IMR-90 (cell line): ENCODE measurements around the gene PILRA. TPM values are rescaled to one million over a fixed set of nuclear protein-coding genes. Genes with fewer than 3 reads are reported as not detected.

Experiments
- ATAC-seq: fragments of 200-7000 bp; cut with Tn5 transposase; 2 replicates; pipeline ENCODE4 v1.9.1; 2020; ENCODE audit warnings: low read depth, mild to moderate bottlenecking, moderate library complexity
- BruUV-seq: library from RNA; stranded (reverse); fragments of 400-500 nt; replicated peaks from 2 replicates; lab custom pipeline; 2021; lab: Mats Ljungman, UMichigan
- CTCF ChIA-PET: fragments of 300-600 bp; formaldehyde crosslinking; extraction: SDS; loops from one replicate; lab custom pipeline; 2021; ENCODE audit warnings: antibody characterized with exemption; lab: Yijun Ruan, JAX
- POLR2A ChIA-PET: fragments of 300-600 bp; sonication (Branson Sonifier 250); formaldehyde crosslinking; loops from one replicate; lab custom pipeline; 2022; ENCODE audit warnings: antibody characterized with exemption; ENCODE audit not compliant: unreplicated experiment; lab: Charles Lee
- DNase-seq: peaks from one replicate; pipeline ENCODE4 v3.0.0; 2013
- H2AFZ ChIP-seq: replicated peaks from 2 replicates; pipeline ENCODE3; 2013; ENCODE audit warnings: low read length, mild to moderate bottlenecking; ENCODE audit not compliant: poor library complexity
- H2AK5ac ChIP-seq: 2 replicates; pipeline ENCODE4 v1.6.1; 2013; ENCODE audit warnings: low read depth, low read length, inconsistent platforms
- H2AK9ac ChIP-seq: replicated peaks from 2 replicates; pipeline ENCODE3; 2013; ENCODE audit warnings: mild to moderate bottlenecking, low read depth, low read length, moderate library complexity; ENCODE audit not compliant: poor library complexity
- H2BK120ac ChIP-seq: 2 replicates; pipeline ENCODE4 v1.6.1; 2013; ENCODE audit warnings: low read depth, low read length, inconsistent platforms
- H2BK15ac ChIP-seq: 3 replicates; pipeline ENCODE4 v1.6.1; 2013; ENCODE audit warnings: low read depth, low read length, inconsistent platforms
- H2BK20ac ChIP-seq: 2 replicates; pipeline ENCODE4 v1.6.1; 2013; ENCODE audit warnings: low read depth, mild to moderate bottlenecking, inconsistent platforms, low read length, moderate library complexity
- H2BK5ac ChIP-seq: 2 replicates; pipeline ENCODE4 v1.6.1; 2013; ENCODE audit warnings: mild to moderate bottlenecking, low read depth, low read length, inconsistent platforms; ENCODE audit not compliant: poor library complexity, severe bottlenecking
- H3K14ac ChIP-seq: replicated peaks from 2 replicates; pipeline ENCODE4 v1.6.1; 2013; ENCODE audit warnings: low read depth, low read length, inconsistent platforms
- H3K18ac ChIP-seq: 2 replicates; pipeline ENCODE4 v1.6.1; 2013; ENCODE audit warnings: low read depth, low read length, control low read depth
- H3K23ac ChIP-seq: 2 replicates; pipeline ENCODE4 v1.6.1; 2013; ENCODE audit warnings: low read depth, low read length, inconsistent platforms
- H3K27ac ChIP-seq: 2 replicates; pipeline ENCODE4 v1.5.1; 2013; ENCODE audit warnings: mild to moderate bottlenecking, control low read depth, low read length; ENCODE audit not compliant: insufficient read depth
- H3K27me3 ChIP-seq: 2 replicates; pipeline ENCODE4 v1.6.1; 2013; ENCODE audit warnings: low read length; ENCODE audit not compliant: control insufficient read depth, insufficient read depth
- H3K36me3 ChIP-seq: 2 replicates; pipeline ENCODE4 v1.6.1; 2013; ENCODE audit warnings: low read length, mixed read lengths; ENCODE audit not compliant: control insufficient read depth, insufficient read depth
- H3K4ac ChIP-seq: 2 replicates; pipeline ENCODE4 v1.6.1; 2013; ENCODE audit warnings: low read depth, low read length, inconsistent platforms
- H3K4me1 ChIP-seq: 2 replicates; pipeline ENCODE4 v1.6.1; 2013; ENCODE audit warnings: low read length, mixed read lengths; ENCODE audit not compliant: control insufficient read depth, insufficient read depth
- H3K4me2 ChIP-seq: 2 replicates; pipeline ENCODE4 v1.6.1; 2013; ENCODE audit warnings: low read depth, mild to moderate bottlenecking, control low read depth, low read length, moderate library complexity
- H3K4me3 ChIP-seq: 2 replicates; pipeline ENCODE4 v1.5.1; 2013; ENCODE audit warnings: low read depth, mild to moderate bottlenecking, control low read depth, low read length, moderate library complexity; ENCODE audit not compliant: insufficient read depth
- H3K56ac ChIP-seq: 2 replicates; pipeline ENCODE4 v1.6.1; 2013; ENCODE audit warnings: low read length, inconsistent platforms; ENCODE audit not compliant: insufficient read depth; ENCODE audit errors: extremely low read depth
- H3K79me1 ChIP-seq, 2 experiments: 2 replicates each; pipeline ENCODE4 v1.6.1; 2013; ENCODE audit warnings: low read length in 2 of 2, inconsistent platforms in 1 of 2, low read depth in 1 of 2
- H3K9ac ChIP-seq: 2 replicates; pipeline ENCODE4 v1.6.1; 2013; ENCODE audit warnings: low read depth, low read length, control low read depth
- H3K9me1 ChIP-seq: 2 replicates; pipeline ENCODE4 v1.6.1; 2013; ENCODE audit warnings: low read length, inconsistent platforms; ENCODE audit not compliant: insufficient read depth
- H3K9me3 ChIP-seq: 2 replicates; pipeline ENCODE4 v1.6.1; 2013; ENCODE audit warnings: low read length; ENCODE audit not compliant: control insufficient read depth, insufficient read depth
- H4K20me1 ChIP-seq: 2 replicates; pipeline ENCODE4 v1.6.1; 2013; ENCODE audit warnings: low read length, inconsistent platforms; ENCODE audit not compliant: insufficient read depth
- H4K5ac ChIP-seq: 2 replicates; pipeline ENCODE4 v1.6.1; 2013; ENCODE audit warnings: mild to moderate bottlenecking, low read depth, low read length, control low read depth
- H4K8ac ChIP-seq, 2 experiments: 2 replicates each; pipeline ENCODE4 v1.6.1; 2013; ENCODE audit warnings: low read depth in 2 of 2, low read length in 2 of 2, control low read depth in 1 of 2, inconsistent platforms in 1 of 2
- H4K91ac ChIP-seq: 2 replicates; pipeline ENCODE4 v1.6.1; 2013; ENCODE audit warnings: low read depth, low read length, inconsistent platforms; ENCODE audit not compliant: insufficient read depth
- CEBPB ChIP-seq: IDR thresholded peaks from 2 replicates; pipeline ENCODE4 v1.6.1; 2012; ENCODE audit warnings: low read depth, low read length, improper control_type of control experiment
- CHD1 ChIP-seq: IDR thresholded peaks from 2 replicates; pipeline ENCODE4 v1.6.1; 2012; ENCODE audit warnings: low read depth, low read length, improper control_type of control experiment
- ELK1 ChIP-seq: fragments of 150-350 bp; IDR thresholded peaks from 2 replicates; pipeline ENCODE4 v1.6.1; 2016; ENCODE audit warnings: low read depth, mild to moderate bottlenecking, low read length, moderate library complexity, borderline replicate concordance
- POLR2A ChIP-seq: IDR thresholded peaks from 2 replicates; pipeline ENCODE4 v1.6.1; 2012; ENCODE audit warnings: mild to moderate bottlenecking, low read depth, low read length
- SMC3 ChIP-seq: fragments of 150-350 bp; IDR thresholded peaks from 2 replicates; pipeline ENCODE4 v1.6.1; 2016; ENCODE audit warnings: low read depth, mild to moderate bottlenecking, antibody characterized with exemption, low read length, moderate library complexity
- USF2 ChIP-seq: fragments of 150-350 bp; IDR thresholded peaks from 2 replicates; pipeline ENCODE4 v1.6.1; 2017; ENCODE audit warnings: mild to moderate bottlenecking, antibody characterized with exemption, low read length, low read depth
- WGBS, 2 experiments: methylation state at CpG; one replicate each; pipeline versions ENCODE4 v1.1.5 to v1.1.7; 2013; ENCODE audit warnings: missing lambda C conversion rate in 2 of 2; ENCODE audit not compliant: insufficient read length in 1 of 2; ENCODE audit errors: extremely low coverage in 2 of 2; 5-methylcytosine and 5-hydroxymethylcytosine counted together
- dilution Hi-C: fragments of 300-500 bp; cut with HindIII; formaldehyde crosslinking; loops from one replicate; pipeline ENCODE4 v1.14.3; 2018; ENCODE audit warnings: low sequenced_read_pairs; ENCODE audit not compliant: unreplicated experiment
- in situ Hi-C: fragments of 300-500 bp; cut with MboI; formaldehyde crosslinking; loops from 3 replicates; pipeline ENCODE4 v1.14.3; 2019; ENCODE audit warnings: low sequenced_read_pairs, inconsistent platforms, mixed read lengths
- intact Hi-C: fragments of 100-400 bp; cut with micrococcal nuclease; formaldehyde crosslinking; loops from 2 replicates; pipeline ENCODE4 v1.10.0; 2022
- polyA plus RNA-seq, 3 experiments: library from polyadenylated mRNA; depleted of rRNA; stranded (reverse); fragments of >200 nt; gene quantifications; 2 replicates each; pipeline ENCODE4 v1.2.3, GENCODE V29; 2012; ENCODE audit warnings: low replicate concordance in 1 of 3
- total RNA-seq: library from RNA; depleted of rRNA; stranded (reverse); fragments of >200 nt; gene quantifications from 2 replicates; pipeline ENCODE4 v1.2.3, GENCODE V29; 2012

Gene PILRA
- total and polyA plus RNA-seq, 2 of the 4 experiments (the other 2 are of a cell fraction), result 0.56 TPM; not detected in 1

- TF ChIP-seq ELK1 (no peak), CEBPB (no peak), SMC3 (no peak)
Observed at GRCh38 chr7:100367251-100367620, 6.1 kb upstream of the PILRA start (continued).

GRCh38 chr7:100367676-100368613, 5.3 kb upstream of the PILRA start:
- DNase-seq (no peak), ATAC-seq (no peak)
- in situ Hi-C loops (no loop called here), dilution Hi-C loops (no loop called here), intact Hi-C loops (no loop called here)
- Histone ChIP-seq H3K9me3 (no peaks in the 10 kb centered on the region), H3K4ac (no peak overlapping the region), H2BK20ac (no peak overlapping the region), H3K9ac (no peak overlapping the region), H2AK5ac (no peak overlapping the region), H3K79me1 (no peaks in the 10 kb centered on the region), H2BK120ac (no peak overlapping the region), H3K27ac (no peak overlapping the region), H3K27me3 (no peaks in the 10 kb centered on the region), H4K20me1 (no peaks in the 10 kb centered on the region), H3K4me2 (no peak overlapping the region), H2AFZ (no peak overlapping the region), H3K9me1 (0 out of 2 replicates have a peak, but pooled peaks cover 6% of the 10 kb centered on the region), H3K36me3 (peaks cover 3% of the 10 kb centered on the region; the same call in 1 of the 2 replicates), H3K4me1 (peaks cover 6% of the 10 kb centered on the region), H2AK9ac (no peak overlapping the region), H3K4me3 (no peak overlapping the region), H3K14ac (no peak overlapping the region), H3K23ac (no peak overlapping the region), H4K91ac (no peak overlapping the region), H3K18ac (no peak overlapping the region), H2BK5ac (no peak overlapping the region), H3K56ac (no peak overlapping the region), H4K8ac (no peak overlapping the region), H2BK15ac (no peak overlapping the region), H4K5ac (no peak overlapping the region)
- no peak for TF ChIP-seq POLR2A
- TF ChIP-seq CHD1, result no peak
- no peak for TF ChIP-seq ELK1
- TF ChIP-seq USF2, result no peak
- WGBS, 2 experiments, result 86% methylated on average over 3 of the region's 12 CpGs; no CpG with 5 or more reads in 1 of the 2 experiments
- no TSS peak for BruUV-seq
- ChIA-PET CTCF (interaction anchor here (0.6 kb wide), 1 partner anchor 28 kb away, joined by 3 read pairs; no protein-coding TSS in a partner anchor), POLR2A (no interaction called here)
